Measurements from ENCODE around the gene DDRGK1. TPM values are rescaled to one million over a fixed set of nuclear protein-coding genes. Genes with fewer than 3 reads are reported as not detected.

The DDRGK1 gene
- total RNA-seq, 1 donor from 2014 or later, result 84.2 TPM

DNA sequence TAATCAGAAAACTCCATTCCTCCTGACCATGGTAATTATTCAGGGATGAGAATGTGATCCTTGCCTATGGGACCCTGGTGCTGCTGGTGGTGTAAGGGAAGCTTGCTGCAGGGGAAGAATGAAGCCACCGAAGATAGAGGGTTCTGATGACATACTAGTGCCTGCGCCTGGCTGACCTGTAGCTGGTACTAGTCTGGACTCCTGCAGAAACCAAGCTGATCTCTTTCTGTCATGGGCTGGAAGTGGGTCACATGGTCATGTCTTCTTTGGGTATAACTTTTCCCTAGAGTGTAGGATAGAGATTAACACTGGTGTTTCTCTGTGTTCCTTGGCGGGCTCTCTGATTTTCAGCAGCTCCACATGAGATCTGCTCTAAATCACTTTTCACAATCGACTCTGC lies 43.2 kb upstream of the DDRGK1 start:
- Mint-ChIP-seq H3K4me1 (ENCODE audit: unreplicated experiment) (peaks cover 2% of the 10 kb centered on the region), H3K27me3 (ENCODE audit: unreplicated experiment) (no peaks in the 10 kb centered on the region), H3K9me3 (ENCODE audit: unreplicated experiment) (no peaks in the 10 kb centered on the region), H3K36me3 (ENCODE audit: unreplicated experiment) (peaks cover 9% of the 10 kb centered on the region), H3K4me3 (ENCODE audit: unreplicated experiment) (no peak overlapping the region), H3K27ac (ENCODE audit: unreplicated experiment) (no peak overlapping the region)
- no peak for TF ChIP-seq CTCF (IDR thresholded peaks at IDR 0.05)
- DNase-seq (ENCODE audit: extremely low spot score, unreplicated experiment), result no peak

DNA sequence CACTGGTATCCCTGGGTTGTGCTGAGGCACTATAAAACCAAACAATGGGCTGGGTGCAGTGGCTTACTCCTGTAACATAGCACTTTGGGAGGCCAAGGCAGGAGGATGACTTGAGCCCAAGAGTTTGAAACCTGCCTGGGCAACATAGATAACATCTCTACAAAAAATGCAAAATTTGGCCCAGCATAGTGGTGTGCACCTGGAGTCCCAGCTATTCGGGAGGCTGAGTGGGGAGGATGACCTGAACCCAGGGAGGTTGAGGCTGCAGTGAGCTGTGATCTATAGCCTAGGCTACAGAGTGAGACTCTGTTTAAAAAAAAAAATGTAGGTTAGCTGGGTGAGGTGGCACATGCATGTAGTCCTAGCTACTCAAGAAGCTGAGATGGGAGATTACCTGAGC lies 42.2 kb upstream of the DDRGK1 start:
- no peak for TF ChIP-seq CTCF (IDR thresholded peaks at IDR 0.05)
- Mint-ChIP-seq H3K27ac (ENCODE audit: unreplicated experiment) (no peak overlapping the region), H3K27me3 (ENCODE audit: unreplicated experiment) (no peaks in the 10 kb centered on the region), H3K4me1 (ENCODE audit: unreplicated experiment) (peaks cover 6% of the 10 kb centered on the region), H3K36me3 (ENCODE audit: unreplicated experiment) (peaks cover 3% of the 10 kb centered on the region), H3K4me3 (ENCODE audit: unreplicated experiment) (no peak overlapping the region), H3K9me3 (ENCODE audit: unreplicated experiment) (no peaks in the 10 kb centered on the region)
- DNase-seq (ENCODE audit: extremely low spot score, unreplicated experiment), result no peak

DNA sequence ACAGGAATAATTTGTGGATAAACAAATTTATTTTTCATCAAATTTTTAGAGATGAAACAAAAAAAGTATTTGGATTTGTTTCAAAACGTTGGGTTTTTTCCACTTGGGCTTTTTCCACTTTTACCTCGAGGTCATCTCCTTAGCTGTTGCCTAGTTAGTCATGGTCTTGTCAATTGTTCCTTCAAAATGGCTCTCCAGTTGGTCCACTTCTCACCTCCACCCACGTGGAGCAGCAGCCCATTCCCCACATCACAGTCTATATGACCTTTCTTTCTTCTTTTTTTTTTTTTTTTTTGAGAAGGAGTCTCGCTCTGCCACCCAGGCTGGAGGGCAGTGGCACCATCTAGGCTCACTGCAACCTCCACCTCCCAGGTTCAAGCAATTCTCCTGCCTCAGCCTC lies 41.2 kb upstream of the DDRGK1 start:
- peaks cover 11% of the 10 kb centered on the region for H3K4me1 Mint-ChIP-seq (ENCODE audit: unreplicated experiment)
- no peak for TF ChIP-seq CTCF (IDR thresholded peaks at IDR 0.05)
- no peak overlapping the region for H3K4me3 Mint-ChIP-seq (ENCODE audit: unreplicated experiment)
- H3K27me3 Mint-ChIP-seq (ENCODE audit: unreplicated experiment), result no peaks in the 10 kb centered on the region
- DNase-seq (ENCODE audit: extremely low spot score, unreplicated experiment), result no peak
- H3K36me3 Mint-ChIP-seq (ENCODE audit: unreplicated experiment), result peaks cover 3% of the 10 kb centered on the region
- no peak overlapping the region for H3K27ac Mint-ChIP-seq (ENCODE audit: unreplicated experiment)
- H3K9me3 Mint-ChIP-seq (ENCODE audit: unreplicated experiment), result no peaks in the 10 kb centered on the region

DNA sequence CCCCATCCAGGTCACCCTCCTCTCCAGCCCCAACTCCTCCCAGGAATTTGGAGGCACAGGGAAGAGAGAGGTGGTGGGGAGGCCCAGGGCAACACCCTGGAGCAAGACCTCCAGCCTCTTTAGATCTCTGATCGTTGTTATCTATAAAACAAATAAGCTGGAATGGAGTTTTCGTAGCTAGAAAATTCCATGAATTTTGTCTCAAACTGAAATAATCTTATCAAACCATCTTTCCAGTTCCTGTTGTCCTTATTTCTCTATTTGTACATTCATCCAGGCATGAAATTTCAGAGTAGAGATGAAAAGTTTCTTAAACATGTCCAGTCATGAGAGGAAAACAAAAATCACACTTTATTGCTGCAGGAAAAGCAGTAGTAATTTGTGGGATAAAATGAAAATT lies 40.7 kb upstream of the DDRGK1 start:
- no peak for DNase-seq (ENCODE audit: extremely low spot score, unreplicated experiment)
- Mint-ChIP-seq H3K36me3 (ENCODE audit: unreplicated experiment) (no peaks in the 10 kb centered on the region), H3K4me3 (ENCODE audit: unreplicated experiment) (no peak overlapping the region), H3K9me3 (ENCODE audit: unreplicated experiment) (no peaks in the 10 kb centered on the region), H3K27ac (ENCODE audit: unreplicated experiment) (no peak overlapping the region), H3K27me3 (ENCODE audit: unreplicated experiment) (no peaks in the 10 kb centered on the region), H3K4me1 (ENCODE audit: unreplicated experiment) (peaks cover 12% of the 10 kb centered on the region)
- TF ChIP-seq CTCF (IDR thresholded peaks at IDR 0.05), result no peak

DNA sequence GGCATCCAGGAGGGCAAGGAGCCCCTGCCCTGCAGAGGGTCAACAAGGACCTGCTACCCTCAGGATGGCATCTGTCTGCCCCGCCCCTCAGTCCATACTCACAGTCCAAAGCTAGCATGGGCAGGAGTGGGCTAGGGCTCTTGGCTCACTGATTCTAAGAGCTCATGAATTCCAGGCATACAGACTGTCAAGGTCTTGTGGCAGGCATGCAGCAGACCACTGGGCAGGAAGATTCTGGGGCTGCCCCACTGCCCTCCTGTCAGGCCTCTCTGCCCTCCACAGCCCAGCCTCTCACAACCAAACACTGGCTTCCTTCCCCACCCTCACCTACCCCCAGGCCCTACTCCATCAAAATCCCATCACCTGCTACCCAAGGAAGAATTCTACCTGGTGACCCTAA lies 40.1 kb upstream of the DDRGK1 start:
- no peak for DNase-seq (ENCODE audit: extremely low spot score, unreplicated experiment)
- no peak for TF ChIP-seq CTCF (IDR thresholded peaks at IDR 0.05)
- Mint-ChIP-seq H3K4me1 (ENCODE audit: unreplicated experiment) (peaks cover 17% of the 10 kb centered on the region), H3K36me3 (ENCODE audit: unreplicated experiment) (no peaks in the 10 kb centered on the region), H3K9me3 (ENCODE audit: unreplicated experiment) (no peaks in the 10 kb centered on the region), H3K4me3 (ENCODE audit: unreplicated experiment) (no peak overlapping the region), H3K27ac (ENCODE audit: unreplicated experiment) (no peak overlapping the region), H3K27me3 (ENCODE audit: unreplicated experiment) (no peaks in the 10 kb centered on the region)

Data from osteocyte (in vitro differentiated cells).